Activated CD8-positive, alpha-beta memory T cell treated with anti-CD3 and anti-CD28 coated beads for 4 hours (primary cell): Measurements from ENCODE around the gene CAMK1D.

ENCODE experiments used
- DNase-seq, 2 donors: peaks; one replicate each; pipeline ENCODE4 v3.0.0-alpha.2; 2020; ENCODE audit warnings: low read depth in 2 of 2

CAMK1D gene

GRCh38 chr10:12403119-12403518 lies 53.8 kb downstream of the CAMK1D start:
- no peak for DNase-seq

GRCh38 chr10:12405342-12406320 lies 56.3 kb downstream of the CAMK1D start:
- DNase-seq: no peak

GRCh38 chr10:12406764-12407400 lies 57.5 kb downstream of the CAMK1D start:
- DNase-seq: no peak

DNA sequence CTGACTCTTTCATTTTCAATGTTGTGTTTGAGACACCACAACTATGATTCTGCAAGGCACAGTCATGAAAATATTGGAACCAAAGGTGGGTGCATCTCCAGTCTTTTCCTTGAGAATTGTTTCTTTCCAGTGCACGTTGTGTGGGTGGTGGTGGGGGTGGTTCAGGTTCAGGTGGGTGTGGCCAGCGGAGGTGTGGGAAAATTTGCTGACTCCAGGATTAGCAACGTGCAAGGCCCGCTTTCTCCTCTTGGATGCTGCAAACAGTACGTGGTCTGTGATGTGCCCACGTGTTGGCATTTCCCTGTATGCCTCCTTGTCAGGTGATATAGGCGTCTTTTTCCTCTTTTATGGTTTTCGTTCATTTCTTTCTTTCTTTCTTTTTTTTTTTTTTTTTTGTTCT lies 59.1 kb downstream of the CAMK1D start:
- no peak for DNase-seq

- no peak for DNase-seq
Observed at GRCh38 chr10:12409161-12409560, 59.8 kb downstream of the CAMK1D start.

- no peak for DNase-seq
Observed at GRCh38 chr10:12409613-12410012, 60.3 kb downstream of the CAMK1D start.

GRCh38 chr10:12412666-12413368 lies 63.5 kb downstream of the CAMK1D start:
- DNase-seq: no peak

- DNase-seq: no peak
Observed at GRCh38 chr10:12413369-12413711, 64.0 kb downstream of the CAMK1D start.

DNA sequence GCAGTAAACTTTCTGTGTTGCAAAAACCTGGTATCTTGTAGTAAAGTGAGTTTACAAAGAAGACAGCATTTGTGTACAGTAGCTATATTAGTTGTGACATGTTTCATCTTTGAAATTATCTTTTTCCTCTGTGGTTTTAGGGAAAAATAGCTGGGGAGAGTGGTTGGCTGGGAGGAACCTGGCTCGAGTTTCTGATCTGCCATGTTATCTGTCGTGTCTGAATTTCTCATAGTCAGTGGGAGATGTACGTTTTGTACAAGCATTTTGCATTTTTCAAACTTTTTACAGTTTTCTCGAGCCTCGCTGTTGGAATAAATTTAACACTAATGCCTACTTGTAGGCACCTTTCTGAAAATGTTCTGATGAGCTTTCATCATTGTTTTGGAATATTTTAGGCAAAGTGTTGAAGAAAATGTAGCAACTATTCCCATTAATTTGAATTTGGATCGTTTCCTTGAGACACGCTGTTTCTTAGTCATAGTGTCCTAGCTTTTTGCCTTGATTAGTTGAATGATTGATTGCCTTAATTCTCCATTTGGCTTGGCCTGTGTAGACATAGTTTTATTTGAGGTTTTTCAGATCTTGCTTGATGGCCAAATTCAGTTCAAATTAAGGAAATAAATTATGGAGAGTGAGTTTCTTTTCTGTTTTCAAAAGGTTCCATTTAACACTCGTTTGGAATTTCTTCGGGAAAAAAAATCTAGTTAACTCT lies 65.1 kb downstream of the CAMK1D start:
- no peak for DNase-seq

DNA sequence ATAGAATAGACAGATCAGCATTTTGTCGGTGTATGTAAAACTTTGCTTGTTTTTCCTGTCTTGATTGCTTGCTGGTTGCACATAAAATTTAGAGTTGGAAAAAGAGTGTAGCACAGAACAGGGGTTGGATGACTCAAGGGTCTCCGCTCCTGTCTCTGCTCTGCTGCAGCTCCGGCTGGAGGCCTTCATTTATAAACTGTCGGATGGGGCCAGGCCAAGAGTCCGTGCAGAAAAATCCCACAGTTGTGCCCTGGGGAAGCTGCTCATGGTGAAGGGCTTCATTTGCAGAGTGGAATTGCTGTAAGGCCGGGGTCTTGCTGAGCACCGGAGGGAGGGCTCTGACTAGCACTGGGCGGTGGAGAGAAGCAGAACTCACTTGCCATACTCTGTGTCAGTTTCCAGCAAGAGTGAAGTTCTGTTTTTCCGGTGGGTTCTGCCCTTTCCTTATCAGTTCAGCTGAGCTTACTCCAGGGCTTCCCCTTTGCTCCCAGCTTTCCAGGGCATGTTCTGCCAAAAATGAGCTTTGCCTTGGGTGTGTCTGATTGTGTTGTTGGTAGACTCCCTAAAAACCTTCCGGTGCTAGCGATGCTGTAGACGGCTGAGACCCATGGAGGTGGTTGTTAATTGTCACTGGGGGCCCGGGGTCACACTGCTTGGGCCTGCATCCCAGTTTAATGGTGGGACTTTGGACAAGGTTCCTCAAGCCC lies 67.2 kb downstream of the CAMK1D start:
- no peak for DNase-seq

DNA sequence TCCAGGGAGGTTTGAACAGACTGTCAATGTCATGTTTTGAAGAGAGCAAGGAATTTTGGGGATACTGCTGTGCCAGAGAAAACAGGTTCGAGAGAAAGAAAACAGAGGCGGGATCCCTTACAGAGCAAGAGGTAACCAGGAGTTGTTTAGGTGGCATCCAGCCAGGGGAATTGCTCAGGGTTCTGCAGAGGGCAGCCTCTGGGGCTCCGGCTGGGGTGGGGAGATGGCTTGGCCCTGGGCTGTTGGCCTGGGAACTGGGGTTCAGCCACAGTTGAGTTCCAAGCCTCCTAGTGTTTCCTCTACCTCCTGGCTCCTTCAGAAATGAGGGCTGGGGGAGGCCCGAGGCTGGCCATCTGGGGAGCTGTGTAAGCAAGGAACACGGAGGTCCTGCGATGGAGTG lies 68.0 kb downstream of the CAMK1D start:
- DNase-seq: no peak

GRCh38 chr10:12418000-12418399 lies 68.7 kb downstream of the CAMK1D start:
- DNase-seq: no peak

DNA sequence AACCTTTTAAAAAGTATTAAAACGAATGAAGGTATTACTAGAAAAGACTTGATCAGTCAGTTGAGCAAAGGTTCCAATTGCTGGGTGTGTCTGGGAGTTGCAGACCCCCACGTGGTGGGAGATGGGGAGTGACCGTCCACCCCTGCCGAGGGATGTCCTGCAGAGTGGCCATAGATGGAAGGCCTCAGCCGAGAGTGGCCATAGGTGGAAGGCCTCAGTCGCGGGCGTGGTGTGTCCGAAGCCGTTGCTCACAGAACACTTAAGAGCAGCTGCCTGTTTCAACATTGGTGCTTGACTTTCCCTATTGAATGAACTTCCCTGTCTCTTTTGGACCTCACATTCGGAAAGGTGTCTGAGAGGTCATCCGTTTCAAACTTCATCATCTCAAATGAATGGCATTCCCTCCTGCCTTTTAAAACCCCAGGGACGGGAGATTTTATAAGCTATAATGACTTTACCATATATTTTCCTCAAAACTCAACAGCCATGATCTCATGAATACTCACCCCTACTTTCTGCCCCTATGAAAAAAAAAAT lies 69.4 kb downstream of the CAMK1D start:
- DNase-seq: no peak

DNA sequence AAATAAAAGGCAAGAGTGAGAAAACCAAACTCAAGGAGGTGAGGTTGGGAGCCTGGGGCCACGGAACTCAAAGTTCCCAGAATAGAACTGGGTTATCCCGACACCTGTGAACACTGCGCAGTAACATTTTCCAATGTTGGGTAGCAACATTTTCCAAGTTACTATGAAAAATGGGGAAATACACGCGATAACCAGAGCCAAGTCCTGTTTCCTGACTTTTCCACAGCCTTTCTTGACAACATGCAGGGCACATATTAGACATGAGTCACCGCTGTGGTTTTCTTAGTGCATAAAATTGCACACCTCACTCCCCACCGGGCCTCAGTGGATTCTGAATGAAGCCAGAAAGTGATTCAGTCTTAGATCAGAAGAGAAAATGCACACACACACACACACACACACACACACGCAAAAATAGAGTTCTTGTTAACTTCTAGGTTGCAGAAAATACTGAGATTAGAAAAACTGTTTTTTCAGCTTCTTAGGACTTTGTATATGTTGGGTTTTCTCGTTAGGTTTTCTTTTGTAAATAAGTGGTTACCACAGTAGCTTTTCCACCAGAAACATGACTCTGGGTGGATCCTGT lies 70.0 kb downstream of the CAMK1D start:
- peak; percentile 15 to 53 for DNase-seq

- no peak for DNase-seq
Observed at GRCh38 chr10:12420530-12421120, 71.3 kb downstream of the CAMK1D start.

DNA sequence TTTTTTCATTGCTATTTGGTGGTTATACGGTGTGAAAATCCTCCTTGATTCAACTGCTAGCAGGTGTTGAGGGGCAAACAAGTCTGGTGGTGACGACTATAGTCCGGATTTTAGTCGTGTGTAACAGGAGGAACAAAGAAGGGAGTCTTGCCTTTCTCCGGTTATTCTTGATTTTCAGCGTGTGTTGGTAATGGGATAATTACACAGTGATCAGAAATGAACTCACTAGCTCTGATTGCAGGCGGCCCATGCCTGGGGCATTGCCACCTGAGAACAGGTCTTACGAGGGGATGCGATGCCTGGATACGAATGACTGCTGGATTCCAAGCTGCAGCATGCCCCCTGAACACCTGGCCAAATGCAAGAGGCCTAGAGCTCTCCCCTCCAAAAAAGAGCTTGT lies 72.8 kb downstream of the CAMK1D start:
- no peak for DNase-seq

DNA sequence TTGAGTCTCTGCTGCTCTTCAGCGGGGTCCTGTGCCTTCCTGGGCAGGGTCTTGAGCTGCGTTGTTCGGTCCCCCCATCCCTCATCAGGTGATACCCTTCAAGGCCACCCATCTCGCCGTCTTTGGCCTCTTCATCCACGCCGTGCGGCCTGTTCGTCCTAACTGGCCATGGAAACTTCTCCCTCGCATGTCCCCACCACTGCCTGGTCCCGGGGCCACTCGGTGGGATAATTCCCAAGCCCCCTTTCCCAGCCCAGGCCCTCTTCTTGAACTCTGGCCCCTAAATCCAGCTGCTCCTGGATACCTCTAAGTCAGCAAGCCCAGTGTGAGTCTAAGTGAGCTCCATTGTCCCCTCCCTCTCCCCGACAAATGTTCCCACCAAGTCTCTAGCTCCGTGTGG lies 74.5 kb downstream of the CAMK1D start:
- no peak for DNase-seq

GRCh38 chr10:12427276-12427675 lies 77.9 kb downstream of the CAMK1D start:
- DNase-seq: no peak

DNA sequence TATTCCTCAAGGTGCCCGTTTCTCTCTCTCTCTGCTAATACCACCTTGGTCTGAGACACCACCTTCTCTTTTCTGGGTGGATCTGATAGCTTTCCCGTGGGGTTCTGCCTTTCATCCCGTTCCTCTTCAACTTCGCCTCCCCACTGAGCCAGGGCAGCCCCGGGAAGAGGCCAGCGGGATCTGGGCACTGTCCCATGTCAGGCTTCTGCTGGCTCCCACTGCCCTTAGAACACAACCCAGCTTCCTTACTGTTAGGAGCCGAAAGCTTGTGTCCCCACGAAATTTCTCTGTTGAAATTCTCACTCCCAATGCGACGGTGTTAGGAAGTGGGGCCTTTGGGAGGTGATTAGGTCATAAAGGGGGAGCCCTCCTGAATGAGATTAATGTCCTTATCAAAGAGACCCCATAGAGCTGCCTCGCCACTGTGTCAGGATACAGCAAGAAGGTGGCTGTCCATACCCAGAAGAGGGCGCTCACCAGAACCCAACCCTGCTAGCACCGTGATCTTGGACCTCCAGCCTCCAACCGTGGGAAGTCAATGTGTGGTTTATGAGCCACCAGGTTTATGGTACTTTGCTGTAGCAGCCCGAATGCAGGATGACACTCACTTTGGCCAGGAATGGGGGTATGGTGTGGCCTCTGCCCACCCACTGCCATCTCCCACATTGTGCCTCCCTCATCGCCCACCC lies 79.2 kb downstream of the CAMK1D start:
- no peak for DNase-seq
